ENCODE results near the gene TARDBP. TPM values are rescaled to one million over a fixed set of nuclear protein-coding genes. Genes with fewer than 3 reads are reported as not detected.
A peak's percentile ranks its signal among the peaks of the same experiment; 100 is the strongest.
"Not testable (repeated sequence)": the region's sequence is repeated elsewhere in the genome, so short reads cannot be mapped to it uniquely, and the experiment has no call there.

Gene TARDBP
- total RNA-seq, 1 experiment from 2014 or later, result 107 TPM

- peak; percentile 98 for DNase-seq (ENCODE audit: low read depth)
These were observed 47.7 kb downstream of the TARDBP start, which contains the start of gene SRM for GRCh38 chr1:11059968-11060830. Gene SRM, minus strand, starts transcription at chr1:11060018. Its CDS starts 75 bp downstream, at chr1:11059943.

GRCh38 chr1:11061652-11062365, 49.4 kb downstream of the TARDBP start:
- DNase-seq (ENCODE audit: low read depth), result no peak

- DNase-seq (ENCODE audit: low read depth), result peak; percentile 83
These were observed 50.5 kb downstream of the TARDBP start for GRCh38 chr1:11062965-11063401.

GRCh38 chr1:11063937-11064537, 51.6 kb downstream of the TARDBP start:
- not testable (repeated sequence) for DNase-seq (ENCODE audit: low read depth)

- DNase-seq (ENCODE audit: low read depth), result no peak
These were observed 52.5 kb downstream of the TARDBP start for GRCh38 chr1:11064942-11065341.

GRCh38 chr1:11065796-11066195, 53.3 kb downstream of the TARDBP start:
- no peak for DNase-seq (ENCODE audit: low read depth)

- no peak for DNase-seq (ENCODE audit: low read depth)
These were observed 55.5 kb downstream of the TARDBP start for GRCh38 chr1:11067716-11068599.

- no peak for DNase-seq (ENCODE audit: low read depth)
These were observed 56.4 kb downstream of the TARDBP start for GRCh38 chr1:11068600-11069473.

- no peak for DNase-seq (ENCODE audit: low read depth)
These were observed 58.4 kb downstream of the TARDBP start for GRCh38 chr1:11070876-11071275.

- DNase-seq (ENCODE audit: low read depth), result no peak
These were observed 59.2 kb downstream of the TARDBP start for GRCh38 chr1:11071463-11072215.

- DNase-seq (ENCODE audit: low read depth), result no peak
These were observed 59.9 kb downstream of the TARDBP start for GRCh38 chr1:11072216-11072917.

- not testable (repeated sequence) for DNase-seq (ENCODE audit: low read depth)
These were observed 60.9 kb downstream of the TARDBP start for GRCh38 chr1:11073398-11073797.

Other genes starting within 250 kb of the TARDBP start
- 8.5 and 9.1 TPM in 2 replicates for gene CASZ1, start 216.0 kb upstream of the TARDBP start, total RNA-seq (2014; rRNA removed; shearing (Covaris generic))
- gene MASP2, start 34.6 kb downstream of the TARDBP start, total RNA-seq (2014; rRNA removed; shearing (Covaris generic)), result not detected in 2 replicates
- 26.6 and 40.4 TPM in 2 replicates for gene SRM, start 47.4 kb downstream of the TARDBP start, total RNA-seq (2014; rRNA removed; shearing (Covaris generic))
- 69.1 and 71.2 TPM in 2 replicates for gene EXOSC10, start 87.2 kb downstream of the TARDBP start, total RNA-seq (2014; rRNA removed; shearing (Covaris generic))
- gene ANGPTL7, start 176.7 kb downstream of the TARDBP start, total RNA-seq (2014; rRNA removed; shearing (Covaris generic)), result not detected in 2 replicates
- 34.8 and 42.5 TPM in 2 replicates for gene MTOR, start 249.9 kb downstream of the TARDBP start, total RNA-seq (2014; rRNA removed; shearing (Covaris generic))

Data from Daoy (cell line).